ENCODE measurements around the gene ATP4B. TPM values are rescaled to one million over a fixed set of nuclear protein-coding genes. Genes with fewer than 3 reads are reported as not detected.

Gene ATP4B
- not detected in 2 replicates for total RNA-seq (ENCODE audit: low replicate concordance)

DNA sequence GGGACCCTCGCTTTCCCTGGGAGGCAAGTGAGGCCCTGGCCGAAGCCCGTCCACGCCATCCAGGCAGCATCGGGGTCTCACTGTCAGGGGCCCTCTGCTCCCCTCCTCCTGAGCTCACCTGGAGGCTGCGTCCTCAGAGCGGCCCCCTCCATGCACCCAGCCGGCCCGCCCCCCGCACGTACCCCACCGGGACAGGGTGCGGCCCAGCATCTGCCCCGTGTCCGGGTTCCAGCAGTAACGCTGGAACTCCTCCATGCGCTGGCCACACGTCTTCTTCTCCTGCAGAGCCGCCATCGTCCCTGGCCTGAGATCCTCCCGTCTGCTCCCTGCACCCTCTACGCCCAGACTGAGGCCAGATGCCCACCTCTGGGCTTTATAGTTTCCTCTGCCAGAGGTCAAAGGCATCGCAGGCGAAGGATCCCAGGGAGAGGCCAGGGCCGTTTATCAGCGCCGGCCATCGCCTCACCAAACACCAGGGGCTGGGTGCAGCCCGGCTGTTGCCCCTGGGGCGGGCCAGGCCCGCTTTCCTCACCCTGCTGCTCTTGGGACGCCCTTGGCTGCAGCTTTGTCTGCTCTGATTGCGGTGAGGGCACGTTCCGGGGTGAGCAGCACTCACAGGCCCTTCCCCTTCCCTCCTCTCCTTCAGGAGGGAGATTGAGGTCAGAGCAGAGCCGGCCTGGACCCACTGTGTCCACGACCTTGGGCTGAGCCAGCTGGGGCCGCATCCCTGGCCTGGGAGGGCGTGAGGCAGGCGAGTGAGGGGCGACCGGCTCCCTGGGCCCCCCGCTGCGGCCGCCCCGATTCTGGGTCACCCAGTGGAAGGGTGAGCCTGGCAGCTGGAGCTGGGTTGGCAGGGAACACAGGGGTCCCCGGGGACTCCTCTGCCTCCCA is at the start of gene ATP4B:
TSS of gene ATP4B (minus strand) at position 348 of the 891 bp plus-strand sequence. CDS start at position 294, 54 bp downstream.
- no peak within 1 kb of the TSS for H3K4me2 ChIP-seq
- H3K79me2 ChIP-seq (ENCODE audit: low read depth): no peaks in the 10 kb centered on the region
- no peak for TF ChIP-seq EZH2 (IDR thresholded peaks at IDR 0.05)
- TF ChIP-seq, protein P1, sequence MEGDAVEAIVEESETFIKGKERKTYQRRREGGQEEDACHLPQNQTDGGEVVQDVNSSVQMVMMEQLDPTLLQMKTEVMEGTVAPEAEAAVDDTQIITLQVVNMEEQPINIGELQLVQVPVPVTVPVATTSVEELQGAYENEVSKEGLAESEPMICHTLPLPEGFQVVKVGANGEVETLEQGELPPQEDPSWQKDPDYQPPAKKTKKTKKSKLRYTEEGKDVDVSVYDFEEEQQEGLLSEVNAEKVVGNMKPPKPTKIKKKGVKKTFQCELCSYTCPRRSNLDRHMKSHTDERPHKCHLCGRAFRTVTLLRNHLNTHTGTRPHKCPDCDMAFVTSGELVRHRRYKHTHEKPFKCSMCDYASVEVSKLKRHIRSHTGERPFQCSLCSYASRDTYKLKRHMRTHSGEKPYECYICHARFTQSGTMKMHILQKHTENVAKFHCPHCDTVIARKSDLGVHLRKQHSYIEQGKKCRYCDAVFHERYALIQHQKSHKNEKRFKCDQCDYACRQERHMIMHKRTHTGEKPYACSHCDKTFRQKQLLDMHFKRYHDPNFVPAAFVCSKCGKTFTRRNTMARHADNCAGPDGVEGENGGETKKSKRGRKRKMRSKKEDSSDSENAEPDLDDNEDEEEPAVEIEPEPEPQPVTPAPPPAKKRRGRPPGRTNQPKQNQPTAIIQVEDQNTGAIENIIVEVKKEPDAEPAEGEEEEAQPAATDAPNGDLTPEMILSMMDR (IDR thresholded peaks at IDR 0.05): no peak
- no peak for TF ChIP-seq EZH2phosphoT487 (IDR thresholded peaks at IDR 0.05)
- no peak for DNase-seq (ENCODE audit: low spot score)
- H2AFZ ChIP-seq (replicated peaks): no peak within 1 kb of the TSS
- H3K36me3 ChIP-seq: no peaks in the 10 kb centered on the region
- no peak within 1 kb of the TSS for H3K27ac Mint-ChIP-seq
- no peak within 1 kb of the TSS for H3K4me3 ChIP-seq
- H3K4me1 Mint-ChIP-seq: peaks cover 20% of the 10 kb centered on the region
- no peak within 1 kb of the TSS for H3K4me3 Mint-ChIP-seq
- H3K9ac ChIP-seq: no peak within 1 kb of the TSS
- H3K9me3 ChIP-seq (ENCODE audit: low read depth): peaks cover 7% of the 10 kb centered on the region
- no peaks in the 10 kb centered on the region for H3F3A ChIP-seq (ENCODE audit: low read depth)
- no peaks in the 10 kb centered on the region for H3K4me1 ChIP-seq
- peaks cover 6% of the 10 kb centered on the region for H3K9me3 Mint-ChIP-seq
- H4K20me1 ChIP-seq (ENCODE audit: low read depth): no peaks in the 10 kb centered on the region
- no peak within 1 kb of the TSS for H3K27ac ChIP-seq
- no peaks in the 10 kb centered on the region for H3K36me3 Mint-ChIP-seq
- no peaks in the 10 kb centered on the region for H3K27me3 ChIP-seq
- H3K27me3 Mint-ChIP-seq (ENCODE audit: insufficient read depth, low read depth): peaks cover 3% of the 10 kb centered on the region

DNA sequence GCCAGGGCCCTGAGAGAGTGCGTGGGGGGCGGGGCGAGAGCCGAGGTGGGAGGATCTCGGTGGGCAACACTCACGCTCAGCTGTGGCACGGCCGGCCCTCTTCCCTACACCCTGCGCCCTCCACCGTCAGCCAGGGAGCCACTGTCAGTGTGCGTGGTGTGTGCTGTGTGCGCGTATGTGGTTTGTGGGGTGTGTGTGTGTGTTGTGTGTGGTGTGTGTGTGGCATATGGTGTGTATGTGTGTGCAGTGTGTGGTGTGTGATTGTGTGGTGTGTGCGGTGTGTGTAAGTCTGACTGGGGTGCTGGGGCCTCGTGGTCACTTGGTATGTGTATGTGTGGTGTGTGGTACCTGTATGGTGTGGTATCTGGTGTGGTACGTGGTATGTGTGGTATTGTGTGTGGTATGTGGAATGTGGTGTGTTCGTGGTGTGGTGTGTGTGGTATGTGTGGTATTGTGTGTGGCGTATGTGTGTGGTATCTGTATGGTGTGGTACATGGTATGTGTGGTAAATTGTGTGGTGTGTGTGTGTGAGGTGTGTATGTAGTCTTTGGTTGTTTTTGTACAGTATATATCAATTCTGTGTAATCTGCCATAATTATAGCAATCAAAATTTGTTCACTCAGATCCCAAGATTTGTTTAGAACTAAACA is 14.1 kb upstream of the ATP4B start:
- peak overlapping the region; percentile 0 for H3K27ac Mint-ChIP-seq

DNA sequence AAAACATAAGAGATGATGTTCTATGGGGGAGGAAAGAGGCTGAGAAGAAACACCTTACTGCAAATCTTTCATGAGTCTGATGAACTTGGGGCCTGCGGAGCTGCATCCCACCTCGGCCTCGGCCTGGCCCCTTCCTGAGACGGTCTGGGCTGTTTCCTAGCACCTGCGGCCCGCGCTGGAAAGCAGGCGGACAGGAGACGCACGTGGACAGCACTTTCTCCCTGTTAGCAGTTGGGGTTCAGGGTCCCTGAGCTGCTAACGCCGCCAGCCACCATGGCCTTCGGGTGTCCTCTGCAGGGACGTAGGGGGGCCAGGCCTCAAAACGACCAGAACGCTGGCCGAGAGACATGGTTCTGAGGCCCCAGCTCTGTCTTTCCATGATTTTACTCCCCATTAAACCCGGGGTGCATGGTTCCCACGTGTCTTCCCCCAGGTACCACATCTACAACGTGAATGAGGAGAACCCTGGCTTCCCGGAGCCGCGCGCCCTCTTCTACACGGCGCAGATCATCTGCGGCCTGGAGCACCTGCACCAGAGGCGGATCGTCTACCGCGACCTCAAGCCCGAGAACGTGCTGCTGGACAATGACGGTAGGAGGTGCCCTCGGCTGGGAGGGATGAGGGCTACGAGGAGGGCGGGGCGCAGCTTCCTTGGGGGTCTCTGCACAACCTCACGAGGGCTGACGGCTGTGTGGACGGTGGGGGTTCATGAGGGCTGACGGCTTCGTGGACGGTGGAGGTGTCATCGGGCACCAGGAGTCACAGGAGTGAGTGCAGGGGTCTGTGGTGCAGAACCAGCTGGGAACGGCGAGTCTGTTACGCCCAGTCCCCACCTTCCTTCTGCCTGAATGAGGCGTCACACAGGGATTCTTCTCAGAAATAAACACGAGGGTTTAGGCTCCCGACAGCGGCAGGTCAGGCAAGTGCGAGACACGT is 13.3 kb upstream of the ATP4B start:
- peaks cover 4% of the 10 kb centered on the region for H3K4me1 Mint-ChIP-seq
- no peaks in the 10 kb centered on the region for H3K36me3 ChIP-seq
- H3F3A ChIP-seq (ENCODE audit: low read depth): no peaks in the 10 kb centered on the region
- H3K27me3 ChIP-seq: no peaks in the 10 kb centered on the region
- TF ChIP-seq, protein P1 (IDR thresholded peaks at IDR 0.05): no peak
- TF ChIP-seq EZH2 (IDR thresholded peaks at IDR 0.05) (no peak), EZH2phosphoT487 (IDR thresholded peaks at IDR 0.05) (no peak)
- no peak for DNase-seq (ENCODE audit: low spot score)
- H3K9me3 Mint-ChIP-seq: no peaks in the 10 kb centered on the region
- H3K27ac Mint-ChIP-seq: no peak overlapping the region
- H3K4me1 ChIP-seq: no peaks in the 10 kb centered on the region
- no peak overlapping the region for H3K4me3 ChIP-seq
- no peaks in the 10 kb centered on the region for H3K9me3 ChIP-seq (ENCODE audit: low read depth)
- H3K9ac ChIP-seq: no peak overlapping the region
- H3K4me3 Mint-ChIP-seq: no peak overlapping the region
- peaks cover 8% of the 10 kb centered on the region for H3K27me3 Mint-ChIP-seq (ENCODE audit: insufficient read depth, low read depth)
- no peaks in the 10 kb centered on the region for H3K79me2 ChIP-seq (ENCODE audit: low read depth)
- H2AFZ ChIP-seq (replicated peaks): no peak overlapping the region
- H3K4me2 ChIP-seq: no peak overlapping the region
- H4K20me1 ChIP-seq (ENCODE audit: low read depth): no peaks in the 10 kb centered on the region
- H3K36me3 Mint-ChIP-seq: no peaks in the 10 kb centered on the region
- H3K27ac ChIP-seq: no peak overlapping the region

More for the DNA sequence above, 14.1 kb upstream of the ATP4B start:
- Mint-ChIP-seq H3K36me3 (no peaks in the 10 kb centered on the region), H3K9me3 (no peaks in the 10 kb centered on the region), H3K4me1 (peaks cover 2% of the 10 kb centered on the region), H3K27me3 (ENCODE audit: insufficient read depth, low read depth) (peaks cover 4% of the 10 kb centered on the region), H3K4me3 (no peak overlapping the region)
- Histone ChIP-seq H3K4me3 (no peak overlapping the region), H3K79me2 (ENCODE audit: low read depth) (no peaks in the 10 kb centered on the region), H3K27ac (no peak overlapping the region), H3K27me3 (no peaks in the 10 kb centered on the region), H3K9ac (no peak overlapping the region), H3K4me2 (no peak overlapping the region), H3F3A (ENCODE audit: low read depth) (no peaks in the 10 kb centered on the region), H3K36me3 (no peaks in the 10 kb centered on the region), H3K4me1 (no peaks in the 10 kb centered on the region), H3K9me3 (ENCODE audit: low read depth) (no peaks in the 10 kb centered on the region), H2AFZ (replicated peaks) (no peak overlapping the region), H4K20me1 (ENCODE audit: low read depth) (no peaks in the 10 kb centered on the region)
- TF ChIP-seq EZH2 (IDR thresholded peaks at IDR 0.05) (no peak), EZH2phosphoT487 (IDR thresholded peaks at IDR 0.05) (no peak)
- TF ChIP-seq, protein P1 (IDR thresholded peaks at IDR 0.05): no peak
- DNase-seq (ENCODE audit: low spot score): no peak
